IMR-90 (cell line): Measurements from ENCODE around the gene MBTPS1. TPM values are rescaled to one million over a fixed set of nuclear protein-coding genes. Genes with fewer than 3 reads are reported as not detected.

ENCODE experiments used
- ATAC-seq: fragments of 200-7000 bp; cut with Tn5 transposase; 2 replicates; pipeline ENCODE4 v1.9.1; 2020; ENCODE audit warnings: low read depth, mild to moderate bottlenecking, moderate library complexity
- BruUV-seq: library from RNA; stranded (reverse); fragments of 400-500 nt; replicated peaks from 2 replicates; lab custom pipeline; 2021; lab: Mats Ljungman, UMichigan
- CTCF ChIA-PET: fragments of 300-600 bp; formaldehyde crosslinking; extraction: SDS; loops from one replicate; lab custom pipeline; 2021; ENCODE audit warnings: antibody characterized with exemption; lab: Yijun Ruan, JAX
- POLR2A ChIA-PET: fragments of 300-600 bp; sonication (Branson Sonifier 250); formaldehyde crosslinking; loops from one replicate; lab custom pipeline; 2022; ENCODE audit warnings: antibody characterized with exemption; ENCODE audit not compliant: unreplicated experiment; lab: Charles Lee
- DNase-seq: peaks from one replicate; pipeline ENCODE4 v3.0.0; 2013
- H2AFZ ChIP-seq: replicated peaks from 2 replicates; pipeline ENCODE3; 2013; ENCODE audit warnings: low read length, mild to moderate bottlenecking; ENCODE audit not compliant: poor library complexity
- H2AK5ac ChIP-seq: 2 replicates; pipeline ENCODE4 v1.6.1; 2013; ENCODE audit warnings: low read depth, low read length, inconsistent platforms
- H2AK9ac ChIP-seq: replicated peaks from 2 replicates; pipeline ENCODE3; 2013; ENCODE audit warnings: mild to moderate bottlenecking, low read depth, low read length, moderate library complexity; ENCODE audit not compliant: poor library complexity
- H2BK120ac ChIP-seq: 2 replicates; pipeline ENCODE4 v1.6.1; 2013; ENCODE audit warnings: low read depth, low read length, inconsistent platforms
- H2BK15ac ChIP-seq: 3 replicates; pipeline ENCODE4 v1.6.1; 2013; ENCODE audit warnings: low read depth, low read length, inconsistent platforms
- H2BK20ac ChIP-seq: 2 replicates; pipeline ENCODE4 v1.6.1; 2013; ENCODE audit warnings: low read depth, mild to moderate bottlenecking, inconsistent platforms, low read length, moderate library complexity
- H2BK5ac ChIP-seq: 2 replicates; pipeline ENCODE4 v1.6.1; 2013; ENCODE audit warnings: mild to moderate bottlenecking, low read depth, low read length, inconsistent platforms; ENCODE audit not compliant: poor library complexity, severe bottlenecking
- H3K14ac ChIP-seq: replicated peaks from 2 replicates; pipeline ENCODE4 v1.6.1; 2013; ENCODE audit warnings: low read depth, low read length, inconsistent platforms
- H3K18ac ChIP-seq: 2 replicates; pipeline ENCODE4 v1.6.1; 2013; ENCODE audit warnings: low read depth, low read length, control low read depth
- H3K23ac ChIP-seq: 2 replicates; pipeline ENCODE4 v1.6.1; 2013; ENCODE audit warnings: low read depth, low read length, inconsistent platforms
- H3K27ac ChIP-seq: 2 replicates; pipeline ENCODE4 v1.5.1; 2013; ENCODE audit warnings: mild to moderate bottlenecking, control low read depth, low read length; ENCODE audit not compliant: insufficient read depth
- H3K27me3 ChIP-seq: 2 replicates; pipeline ENCODE4 v1.6.1; 2013; ENCODE audit warnings: low read length; ENCODE audit not compliant: control insufficient read depth, insufficient read depth
- H3K36me3 ChIP-seq: 2 replicates; pipeline ENCODE4 v1.6.1; 2013; ENCODE audit warnings: low read length, mixed read lengths; ENCODE audit not compliant: control insufficient read depth, insufficient read depth
- H3K4ac ChIP-seq: 2 replicates; pipeline ENCODE4 v1.6.1; 2013; ENCODE audit warnings: low read depth, low read length, inconsistent platforms
- H3K4me1 ChIP-seq: 2 replicates; pipeline ENCODE4 v1.6.1; 2013; ENCODE audit warnings: low read length, mixed read lengths; ENCODE audit not compliant: control insufficient read depth, insufficient read depth
- H3K4me2 ChIP-seq: 2 replicates; pipeline ENCODE4 v1.6.1; 2013; ENCODE audit warnings: low read depth, mild to moderate bottlenecking, control low read depth, low read length, moderate library complexity
- H3K4me3 ChIP-seq: 2 replicates; pipeline ENCODE4 v1.5.1; 2013; ENCODE audit warnings: low read depth, mild to moderate bottlenecking, control low read depth, low read length, moderate library complexity; ENCODE audit not compliant: insufficient read depth
- H3K56ac ChIP-seq: 2 replicates; pipeline ENCODE4 v1.6.1; 2013; ENCODE audit warnings: low read length, inconsistent platforms; ENCODE audit not compliant: insufficient read depth; ENCODE audit errors: extremely low read depth
- H3K79me1 ChIP-seq, 2 experiments: 2 replicates each; pipeline ENCODE4 v1.6.1; 2013; ENCODE audit warnings: low read length in 2 of 2, inconsistent platforms in 1 of 2, low read depth in 1 of 2
- H3K9ac ChIP-seq: 2 replicates; pipeline ENCODE4 v1.6.1; 2013; ENCODE audit warnings: low read depth, low read length, control low read depth
- H3K9me1 ChIP-seq: 2 replicates; pipeline ENCODE4 v1.6.1; 2013; ENCODE audit warnings: low read length, inconsistent platforms; ENCODE audit not compliant: insufficient read depth
- H3K9me3 ChIP-seq: 2 replicates; pipeline ENCODE4 v1.6.1; 2013; ENCODE audit warnings: low read length; ENCODE audit not compliant: control insufficient read depth, insufficient read depth
- H4K20me1 ChIP-seq: 2 replicates; pipeline ENCODE4 v1.6.1; 2013; ENCODE audit warnings: low read length, inconsistent platforms; ENCODE audit not compliant: insufficient read depth
- H4K5ac ChIP-seq: 2 replicates; pipeline ENCODE4 v1.6.1; 2013; ENCODE audit warnings: mild to moderate bottlenecking, low read depth, low read length, control low read depth
- H4K8ac ChIP-seq, 2 experiments: 2 replicates each; pipeline ENCODE4 v1.6.1; 2013; ENCODE audit warnings: low read depth in 2 of 2, low read length in 2 of 2, control low read depth in 1 of 2, inconsistent platforms in 1 of 2
- H4K91ac ChIP-seq: 2 replicates; pipeline ENCODE4 v1.6.1; 2013; ENCODE audit warnings: low read depth, low read length, inconsistent platforms; ENCODE audit not compliant: insufficient read depth
- BHLHE40 ChIP-seq: fragments of 150-350 bp; IDR thresholded peaks from 2 replicates; pipeline ENCODE4 v1.6.1; 2016; ENCODE audit warnings: mild to moderate bottlenecking, low read depth, low read length
- CEBPB ChIP-seq: IDR thresholded peaks from 2 replicates; pipeline ENCODE4 v1.6.1; 2012; ENCODE audit warnings: low read depth, low read length, improper control_type of control experiment
- CHD1 ChIP-seq: IDR thresholded peaks from 2 replicates; pipeline ENCODE4 v1.6.1; 2012; ENCODE audit warnings: low read depth, low read length, improper control_type of control experiment
- ELK1 ChIP-seq: fragments of 150-350 bp; IDR thresholded peaks from 2 replicates; pipeline ENCODE4 v1.6.1; 2016; ENCODE audit warnings: low read depth, mild to moderate bottlenecking, low read length, moderate library complexity, borderline replicate concordance
- FOS ChIP-seq: fragments of 150-350 bp; IDR thresholded peaks from 2 replicates; pipeline ENCODE4 v1.6.1; 2016; ENCODE audit warnings: low read depth, low read length
- MAFK ChIP-seq: IDR thresholded peaks from 2 replicates; pipeline ENCODE4 v1.6.1; 2012; ENCODE audit warnings: low read depth, low read length, improper control_type of control experiment
- MAZ ChIP-seq: IDR thresholded peaks from 2 replicates; pipeline ENCODE4 v1.6.1; 2012; ENCODE audit warnings: low read depth, mild to moderate bottlenecking, low read length, improper control_type of control experiment, moderate library complexity, borderline replicate concordance
- MXI1 ChIP-seq: IDR thresholded peaks from 2 replicates; pipeline ENCODE4 v1.6.1; 2012; ENCODE audit warnings: low read depth, mild to moderate bottlenecking, low read length, moderate library complexity, borderline replicate concordance
- NFE2L2 ChIP-seq: fragments of 150-350 bp; IDR thresholded peaks from 2 replicates; pipeline ENCODE4 v1.6.1; 2016; ENCODE audit warnings: low read depth, mild to moderate bottlenecking, low read length
- POLR2A ChIP-seq: IDR thresholded peaks from 2 replicates; pipeline ENCODE4 v1.6.1; 2012; ENCODE audit warnings: mild to moderate bottlenecking, low read depth, low read length
- RAD21 ChIP-seq: IDR thresholded peaks from 2 replicates; pipeline ENCODE4 v1.6.1; 2012; ENCODE audit warnings: low read length, improper control_type of control experiment
- RCOR1 ChIP-seq: IDR thresholded peaks from 2 replicates; pipeline ENCODE4 v1.6.1; 2012; ENCODE audit warnings: mild to moderate bottlenecking, low read length, improper control_type of control experiment; ENCODE audit not compliant: insufficient replicate concordance
- RFX5 ChIP-seq: IDR thresholded peaks from 2 replicates; pipeline ENCODE4 v1.8.0; 2012; ENCODE audit warnings: low read depth, mild to moderate bottlenecking, low read length, moderate library complexity
- SMC3 ChIP-seq: fragments of 150-350 bp; IDR thresholded peaks from 2 replicates; pipeline ENCODE4 v1.6.1; 2016; ENCODE audit warnings: low read depth, mild to moderate bottlenecking, antibody characterized with exemption, low read length, moderate library complexity
- USF2 ChIP-seq: fragments of 150-350 bp; IDR thresholded peaks from 2 replicates; pipeline ENCODE4 v1.6.1; 2017; ENCODE audit warnings: mild to moderate bottlenecking, antibody characterized with exemption, low read length, low read depth
- WGBS, 2 experiments: methylation state at CpG; one replicate each; pipeline versions ENCODE4 v1.1.5 to v1.1.7; 2013; ENCODE audit warnings: missing lambda C conversion rate in 2 of 2; ENCODE audit not compliant: insufficient read length in 1 of 2; ENCODE audit errors: extremely low coverage in 2 of 2; 5-methylcytosine and 5-hydroxymethylcytosine counted together
- dilution Hi-C: fragments of 300-500 bp; cut with HindIII; formaldehyde crosslinking; loops from one replicate; pipeline ENCODE4 v1.14.3; 2018; ENCODE audit warnings: low sequenced_read_pairs; ENCODE audit not compliant: unreplicated experiment
- in situ Hi-C: fragments of 300-500 bp; cut with MboI; formaldehyde crosslinking; loops from 3 replicates; pipeline ENCODE4 v1.14.3; 2019; ENCODE audit warnings: low sequenced_read_pairs, inconsistent platforms, mixed read lengths
- intact Hi-C: fragments of 100-400 bp; cut with micrococcal nuclease; formaldehyde crosslinking; loops from 2 replicates; pipeline ENCODE4 v1.10.0; 2022
- polyA plus RNA-seq, 3 experiments: library from polyadenylated mRNA; depleted of rRNA; stranded (reverse); fragments of >200 nt; gene quantifications; 2 replicates each; pipeline ENCODE4 v1.2.3, GENCODE V29; 2012; ENCODE audit warnings: low replicate concordance in 1 of 3
- total RNA-seq: library from RNA; depleted of rRNA; stranded (reverse); fragments of >200 nt; gene quantifications from 2 replicates; pipeline ENCODE4 v1.2.3, GENCODE V29; 2012
- TF ChIP-seq, protein P1 (sequence below): conservative IDR thresholded peaks from 2 replicates; pipeline ENCODE4 v1.5.1; 2012; ENCODE audit warnings: mild to moderate bottlenecking, low read depth, low read length, improper control_type of control experiment

Gene MBTPS1
- total and polyA plus RNA-seq, 2 of the 4 experiments (the other 2 are of a cell fraction) = 59.0 to 70.4 TPM

GRCh38 chr16:84049403-84050060 lies 67.2 kb downstream of the MBTPS1 start:
- no peak overlapping the region for H3K4me2 ChIP-seq
- H4K20me1 ChIP-seq = 0 out of 2 replicates have a peak, but pooled peaks cover 3% of the 10 kb centered on the region
- dilution Hi-C loops = no loop called here
- H4K91ac ChIP-seq = no peak overlapping the region
- no peak for DNase-seq
- no peak for ATAC-seq
- ChIA-PET CTCF (no interaction called here), POLR2A (no interaction called here)
- no peaks in the 10 kb centered on the region for H3K9me3 ChIP-seq
- H3K18ac ChIP-seq = no peak overlapping the region
- no peak overlapping the region for H3K4me3 ChIP-seq
- no peak overlapping the region for H2BK20ac ChIP-seq
- H2BK15ac ChIP-seq = no peak overlapping the region
- no peak overlapping the region for H3K14ac ChIP-seq
- no peak overlapping the region for H3K4ac ChIP-seq
- no peak overlapping the region for H2AFZ ChIP-seq
- no peak overlapping the region for H2BK120ac ChIP-seq
- in situ Hi-C loops = no loop called here
- no TSS peak for BruUV-seq
- H3K4me1 ChIP-seq = no peaks in the 10 kb centered on the region
- H3K23ac ChIP-seq = no peak overlapping the region
- H4K5ac ChIP-seq = no peak overlapping the region
- peaks cover 25% of the 10 kb centered on the region for H3K36me3 ChIP-seq
- H3K27me3 ChIP-seq = no peaks in the 10 kb centered on the region; the same call in 1 of the 2 replicates
- no peak overlapping the region for H3K9ac ChIP-seq
- H2AK5ac ChIP-seq = no peak overlapping the region
- no peak overlapping the region for H2BK5ac ChIP-seq
- intact Hi-C loops = no loop called here
- H3K79me1 ChIP-seq = no peaks in the 10 kb centered on the region; a peak in 1 of 4 replicates
- 89% methylated on average over 9 of the region's 13 CpGs; no CpG with 5 or more reads in 1 of the 2 experiments for WGBS, 2 experiments
- no peak overlapping the region for H3K56ac ChIP-seq
- TF ChIP-seq MXI1 = no peak
- TF ChIP-seq, protein P1, sequence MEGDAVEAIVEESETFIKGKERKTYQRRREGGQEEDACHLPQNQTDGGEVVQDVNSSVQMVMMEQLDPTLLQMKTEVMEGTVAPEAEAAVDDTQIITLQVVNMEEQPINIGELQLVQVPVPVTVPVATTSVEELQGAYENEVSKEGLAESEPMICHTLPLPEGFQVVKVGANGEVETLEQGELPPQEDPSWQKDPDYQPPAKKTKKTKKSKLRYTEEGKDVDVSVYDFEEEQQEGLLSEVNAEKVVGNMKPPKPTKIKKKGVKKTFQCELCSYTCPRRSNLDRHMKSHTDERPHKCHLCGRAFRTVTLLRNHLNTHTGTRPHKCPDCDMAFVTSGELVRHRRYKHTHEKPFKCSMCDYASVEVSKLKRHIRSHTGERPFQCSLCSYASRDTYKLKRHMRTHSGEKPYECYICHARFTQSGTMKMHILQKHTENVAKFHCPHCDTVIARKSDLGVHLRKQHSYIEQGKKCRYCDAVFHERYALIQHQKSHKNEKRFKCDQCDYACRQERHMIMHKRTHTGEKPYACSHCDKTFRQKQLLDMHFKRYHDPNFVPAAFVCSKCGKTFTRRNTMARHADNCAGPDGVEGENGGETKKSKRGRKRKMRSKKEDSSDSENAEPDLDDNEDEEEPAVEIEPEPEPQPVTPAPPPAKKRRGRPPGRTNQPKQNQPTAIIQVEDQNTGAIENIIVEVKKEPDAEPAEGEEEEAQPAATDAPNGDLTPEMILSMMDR = no peak
- no peak for TF ChIP-seq POLR2A
- no peak for TF ChIP-seq CHD1
- TF ChIP-seq RCOR1 = no peak
- TF ChIP-seq USF2 = no peak
- no peak for TF ChIP-seq SMC3
- no peak for TF ChIP-seq ELK1
- no peak for TF ChIP-seq NFE2L2
- no peak for TF ChIP-seq BHLHE40
- TF ChIP-seq MAZ = no peak
- no peak for TF ChIP-seq MAFK
- TF ChIP-seq RFX5 = no peak
- TF ChIP-seq CEBPB = no peak
- no peak for TF ChIP-seq FOS
- TF ChIP-seq RAD21 = no peak
- no peak overlapping the region for H4K8ac ChIP-seq
- no peak overlapping the region for H3K27ac ChIP-seq
- H2AK9ac ChIP-seq = no peak overlapping the region
- H3K9me1 ChIP-seq = no peaks in the 10 kb centered on the region
